IPS-20b (cell line): ENCODE measurements around the gene GLRX.
"Not testable (repeated sequence)": the region's sequence is repeated elsewhere in the genome, so short reads cannot be mapped to it uniquely, and the experiment has no call there.

Source experiments
- H3K27ac ChIP-seq: one replicate; pipeline ENCODE4 v1.5.1; 2013; ENCODE audit warnings: low read length
- H3K27me3 ChIP-seq: 2 replicates; pipeline ENCODE4 v1.6.1; 2013; ENCODE audit warnings: mild to moderate bottlenecking, low read length, inconsistent platforms; ENCODE audit not compliant: insufficient read depth
- H3K36me3 ChIP-seq: 2 replicates; pipeline ENCODE4 v1.6.1; 2013; ENCODE audit warnings: low read depth, mild to moderate bottlenecking, inconsistent platforms, low read length, moderate library complexity; ENCODE audit not compliant: insufficient read depth
- H3K4me1 ChIP-seq: 2 replicates; pipeline ENCODE4 v1.6.1; 2013; ENCODE audit warnings: mild to moderate bottlenecking, control low read depth, inconsistent platforms, low read length, moderate library complexity; ENCODE audit not compliant: insufficient read depth
- H3K4me3 ChIP-seq: 2 replicates; pipeline ENCODE4 v1.5.1; 2013; ENCODE audit warnings: mild to moderate bottlenecking, low read length, inconsistent platforms
- H3K9ac ChIP-seq: 2 replicates; pipeline ENCODE4 v1.6.1; 2013; ENCODE audit warnings: low read depth, mild to moderate bottlenecking, inconsistent platforms, low read length, moderate library complexity
- H3K9me3 ChIP-seq: 2 replicates; pipeline ENCODE4 v1.6.1; 2013; ENCODE audit warnings: mild to moderate bottlenecking, low read depth, low read length, inconsistent platforms; ENCODE audit not compliant: insufficient read depth

GLRX gene, protein sequence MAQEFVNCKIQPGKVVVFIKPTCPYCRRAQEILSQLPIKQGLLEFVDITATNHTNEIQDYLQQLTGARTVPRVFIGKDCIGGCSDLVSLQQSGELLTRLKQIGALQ

DNA sequence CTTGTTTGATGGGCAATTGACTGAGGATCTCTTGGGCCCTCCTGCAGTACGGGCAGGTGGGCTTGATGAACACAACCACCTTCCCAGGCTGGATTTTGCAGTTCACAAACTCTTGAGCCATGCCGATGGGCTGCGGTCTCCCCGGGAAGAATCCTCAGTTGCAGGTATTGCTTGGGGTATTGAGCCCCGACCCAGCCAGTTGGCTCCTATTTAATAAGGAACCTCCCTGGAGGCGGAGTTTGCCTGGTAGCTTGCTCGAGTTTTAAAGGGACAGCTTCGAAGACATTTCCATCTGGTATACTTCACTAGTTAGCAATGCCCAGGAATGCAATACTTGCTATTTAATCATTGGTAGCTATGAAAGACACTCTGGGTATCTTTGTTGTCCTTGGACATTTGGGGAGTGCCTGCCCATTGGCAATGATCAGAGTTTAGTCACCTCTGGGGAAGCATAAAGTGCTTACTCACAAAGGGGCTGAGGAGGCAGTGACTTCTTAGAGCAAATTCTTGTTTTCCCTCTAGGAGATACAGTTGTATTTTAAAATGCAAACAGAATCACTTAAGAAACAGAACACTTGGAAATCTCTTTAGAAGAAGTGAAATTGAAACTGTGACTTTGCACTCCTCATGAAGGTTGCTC, at the start of gene GLRX:
GLRX (minus strand) TSS at position 185 of the 640 bp plus-strand sequence; CDS start at position 121, 64 bp downstream.
- H3K4me1 ChIP-seq, result peaks cover 23% of the 10 kb centered on the region
- H3K36me3 ChIP-seq, result no peaks in the 10 kb centered on the region
- peak within 1 kb of the TSS; percentile 85 for H3K9ac ChIP-seq
- H3K4me3 ChIP-seq, result peak within 1 kb of the TSS; percentile 95
- no peaks in the 10 kb centered on the region for H3K9me3 ChIP-seq
- no peak within 1 kb of the TSS for H3K27ac ChIP-seq
- H3K27me3 ChIP-seq, result no peaks in the 10 kb centered on the region

- Histone ChIP-seq H3K9ac (no peak overlapping the region), H3K36me3 (no peaks in the 10 kb centered on the region), H3K9me3 (no peaks in the 10 kb centered on the region), H3K4me1 (no peaks in the 10 kb centered on the region), H3K27me3 (no peaks in the 10 kb centered on the region), H3K27ac (no peak overlapping the region), H3K4me3 (no peak overlapping the region)
Measured at GRCh38 chr5:95871146-95871806, 48.8 kb upstream of the GLRX start.

DNA sequence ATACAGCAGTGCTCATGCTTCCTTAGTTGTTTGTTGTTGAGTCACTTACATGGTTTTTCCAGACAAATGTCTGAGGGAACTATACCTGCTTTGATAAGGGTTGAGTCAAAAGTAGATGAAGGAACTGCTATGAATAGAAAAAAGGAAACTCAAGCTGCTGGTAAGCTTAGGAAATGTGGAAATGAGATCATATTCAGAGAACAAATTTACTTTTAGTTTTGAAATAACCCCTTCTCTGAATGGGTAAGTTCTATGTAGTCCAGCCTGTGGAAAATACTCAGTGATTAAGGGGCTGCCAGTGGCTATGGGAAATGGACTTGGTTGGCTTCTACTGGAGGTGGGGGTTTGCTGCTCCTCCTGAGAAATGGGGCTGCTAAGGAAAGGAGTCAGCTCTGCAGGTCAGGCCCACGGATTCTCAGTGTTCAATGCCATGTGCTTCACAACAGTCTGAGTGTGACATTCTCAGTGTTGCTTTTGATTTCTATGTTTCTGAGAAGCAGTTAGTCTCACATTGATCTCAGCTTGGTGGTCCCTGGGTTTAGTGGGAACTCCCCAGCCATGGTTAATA, 47.7 kb upstream of the GLRX start:
- Histone ChIP-seq H3K4me1 (no peaks in the 10 kb centered on the region), H3K27ac (no peak overlapping the region), H3K9me3 (no peaks in the 10 kb centered on the region), H3K27me3 (no peaks in the 10 kb centered on the region), H3K4me3 (no peak overlapping the region), H3K36me3 (no peaks in the 10 kb centered on the region), H3K9ac (no peak overlapping the region)

- not testable (repeated sequence) for H3K9ac ChIP-seq, H3K27me3 ChIP-seq, H3K4me1 ChIP-seq, H3K4me3 ChIP-seq, H3K36me3 ChIP-seq, H3K27ac ChIP-seq, H3K9me3 ChIP-seq
Measured at GRCh38 chr5:95869173-95869855, 46.8 kb upstream of the GLRX start.

DNA sequence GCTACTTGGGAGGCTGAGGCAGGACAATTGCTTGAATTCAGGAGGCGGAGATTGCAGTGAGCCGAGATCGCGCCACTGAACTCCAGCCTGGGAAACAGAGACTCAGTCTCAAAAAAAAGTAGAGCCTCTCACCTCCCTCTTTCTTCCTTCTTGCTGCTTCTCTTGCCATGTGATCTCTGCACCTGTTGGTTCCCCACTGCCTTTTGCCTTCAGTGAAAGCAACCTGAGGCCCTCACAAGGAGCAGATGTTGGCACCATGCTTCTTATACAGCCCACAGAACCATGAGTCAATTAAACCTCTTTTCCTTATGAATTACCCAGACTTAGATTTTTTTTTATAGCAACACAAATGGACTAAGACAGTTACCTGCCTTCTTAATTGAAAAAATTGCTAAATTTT, 45.6 kb upstream of the GLRX start:
- Histone ChIP-seq H3K9ac (no peak overlapping the region), H3K9me3 (no peaks in the 10 kb centered on the region), H3K4me3 (no peak overlapping the region), H3K27ac (no peak overlapping the region), H3K36me3 (no peaks in the 10 kb centered on the region), H3K27me3 (no peaks in the 10 kb centered on the region), H3K4me1 (no peaks in the 10 kb centered on the region)

DNA sequence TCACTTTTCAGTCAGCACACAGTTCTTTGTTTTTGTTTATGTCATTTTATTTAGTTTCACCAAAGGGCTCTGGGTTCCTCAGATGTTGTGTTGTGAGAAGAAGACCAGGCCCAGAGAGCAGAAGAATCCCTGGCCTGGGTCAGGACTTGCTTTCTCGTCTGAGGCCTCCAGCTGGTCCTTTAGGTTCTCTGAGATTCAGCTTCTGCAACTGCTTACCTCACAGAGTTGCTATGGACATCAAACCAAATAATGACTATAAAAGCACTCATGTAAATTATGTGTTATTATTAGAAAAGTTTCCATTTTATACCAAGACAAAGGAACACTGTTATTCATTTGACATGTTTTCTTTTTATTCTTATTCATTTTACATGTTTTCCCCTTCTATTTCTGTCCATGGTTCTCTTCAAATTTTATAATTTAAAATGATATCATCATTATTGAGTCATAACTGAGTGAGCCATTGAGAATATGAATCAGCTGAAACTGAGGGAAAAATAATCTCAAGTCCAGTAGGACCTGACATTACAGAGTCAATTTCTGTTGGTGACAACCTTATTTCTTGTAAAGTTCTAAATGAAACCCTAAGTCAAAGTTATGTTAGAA, 44.0 kb upstream of the GLRX start:
- Histone ChIP-seq H3K36me3 (no peaks in the 10 kb centered on the region), H3K4me3 (no peak overlapping the region), H3K4me1 (no peaks in the 10 kb centered on the region), H3K27ac (no peak overlapping the region), H3K27me3 (no peaks in the 10 kb centered on the region), H3K9me3 (no peaks in the 10 kb centered on the region), H3K9ac (no peak overlapping the region)

DNA sequence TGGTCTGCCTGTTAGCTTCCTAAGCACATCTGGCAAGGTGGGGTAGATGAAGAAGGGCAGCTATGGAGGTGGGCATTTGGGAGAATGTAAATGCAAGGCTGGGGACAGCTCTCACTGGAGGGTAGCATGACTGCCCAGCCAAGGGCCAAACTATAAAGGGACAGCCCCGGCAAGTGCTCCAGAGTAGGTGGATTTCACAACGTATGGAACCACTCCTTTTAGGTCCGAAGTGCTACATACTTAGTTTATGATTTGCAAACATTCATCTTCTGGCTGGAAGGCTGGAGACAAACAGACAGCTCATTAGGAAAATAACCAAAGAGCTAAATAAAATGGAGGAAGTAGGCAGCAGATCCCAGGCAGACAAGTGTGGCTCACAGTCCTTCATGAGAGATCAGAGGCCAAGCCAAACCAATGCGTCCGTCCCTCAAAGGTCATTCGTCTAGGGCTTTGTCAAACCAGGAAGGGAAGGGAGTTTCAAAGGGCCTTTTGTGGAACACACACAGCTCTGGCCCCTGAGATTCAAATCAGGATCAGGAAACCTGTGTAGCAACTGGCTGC, 42.5 kb upstream of the GLRX start:
- H3K9ac ChIP-seq, result no peak overlapping the region
- H3K36me3 ChIP-seq, result no peaks in the 10 kb centered on the region
- H3K27ac ChIP-seq, result no peak overlapping the region
- no peaks in the 10 kb centered on the region for H3K9me3 ChIP-seq
- H3K4me3 ChIP-seq, result no peak overlapping the region
- no peaks in the 10 kb centered on the region for H3K27me3 ChIP-seq
- no peaks in the 10 kb centered on the region for H3K4me1 ChIP-seq

GRCh38 chr5:95864456-95864855, 41.9 kb upstream of the GLRX start:
- Histone ChIP-seq H3K36me3 (no peaks in the 10 kb centered on the region), H3K9me3 (no peaks in the 10 kb centered on the region), H3K27ac (no peak overlapping the region), H3K9ac (no peak overlapping the region), H3K4me1 (no peaks in the 10 kb centered on the region), H3K4me3 (no peak overlapping the region), H3K27me3 (0 out of 2 replicates have a peak, but pooled peaks cover under 1% of the 10 kb centered on the region)

DNA sequence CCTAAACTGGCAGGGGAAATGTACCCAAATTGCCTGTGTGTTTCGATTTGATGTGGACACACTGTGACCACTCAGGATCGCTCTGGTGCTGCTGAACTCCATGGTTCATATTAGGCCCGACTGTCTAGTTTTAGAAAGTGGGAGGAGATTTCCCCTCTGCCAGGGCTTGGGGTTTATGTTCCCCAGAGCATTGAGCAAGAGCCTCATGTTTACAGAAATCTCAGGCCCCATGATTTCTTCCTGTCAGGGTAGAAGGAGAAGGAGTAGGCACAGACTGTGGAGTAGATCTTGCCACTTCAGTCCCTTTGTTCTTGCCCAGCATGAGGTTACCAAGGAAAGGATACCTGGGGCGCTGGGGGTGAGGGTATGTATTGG, 40.8 kb upstream of the GLRX start:
- H3K4me3 ChIP-seq, result no peak overlapping the region
- H3K9me3 ChIP-seq, result no peaks in the 10 kb centered on the region
- no peak overlapping the region for H3K9ac ChIP-seq
- peaks cover 7% of the 10 kb centered on the region; the same call in 1 of the 2 replicates for H3K4me1 ChIP-seq
- H3K27ac ChIP-seq, result no peak overlapping the region
- no peaks in the 10 kb centered on the region for H3K36me3 ChIP-seq
- H3K27me3 ChIP-seq, result peaks cover 7% of the 10 kb centered on the region; the same call in 1 of the 2 replicates

- Histone ChIP-seq H3K27me3 (peaks cover 7% of the 10 kb centered on the region; the same call in 1 of the 2 replicates), H3K36me3 (no peaks in the 10 kb centered on the region), H3K27ac (no peak overlapping the region), H3K4me1 (peaks cover 10% of the 10 kb centered on the region; the same call in 1 of the 2 replicates), H3K9ac (no peak overlapping the region), H3K9me3 (no peaks in the 10 kb centered on the region), H3K4me3 (no peak overlapping the region)
Measured at GRCh38 chr5:95862671-95863382, 40.3 kb upstream of the GLRX start.
